A673 (cell line): ENCODE data around the gene COL2A1. TPM values are rescaled to one million over a fixed set of nuclear protein-coding genes. Genes with fewer than 3 reads are reported as not detected.

Experiments used
- BruUV-seq: library from RNA; stranded (reverse); fragments of 400-500 nt; replicated peaks from 2 replicates; lab custom pipeline; 2021; lab: Mats Ljungman, UMichigan
- CTCF ChIA-PET: fragments of 300-600 bp; sonication (Branson Sonifier 250); formaldehyde crosslinking; loops from one replicate; lab custom pipeline; 2022; ENCODE audit warnings: antibody characterized with exemption; lab: Charles Lee
- POLR2A ChIA-PET: fragments of 300-600 bp; sonication (Branson Sonifier 250); formaldehyde crosslinking; loops from one replicate; lab custom pipeline; 2022; ENCODE audit warnings: antibody characterized with exemption; ENCODE audit not compliant: low non-redundant PET; lab: Charles Lee
- DNase-seq: peaks from one replicate; pipeline ENCODE4 v3.0.0-alpha.2; 2015; ENCODE audit warnings: low spot score
- H3K27ac ChIP-seq: fragments of 200-600 bp; sonication (generic); 2 replicates; pipeline ENCODE4 v1.5.1; 2016; ENCODE audit warnings: mixed run types, low read depth, mild to moderate bottlenecking, mixed read lengths, antibody characterized with exemption, low read length; ENCODE audit not compliant: poor library complexity, severe bottlenecking
- H3K27me3 ChIP-seq: fragments of 200-600 bp; sonication (generic); replicated peaks from 2 replicates; pipeline ENCODE4 v1.6.1; 2017; ENCODE audit warnings: mixed run types, low read depth, mild to moderate bottlenecking, mixed read lengths, antibody characterized with exemption, low read length; ENCODE audit not compliant: insufficient read depth, poor library complexity
- H3K36me3 ChIP-seq: fragments of 200-600 bp; sonication (generic); 2 replicates; pipeline ENCODE4 v1.6.1; 2016; ENCODE audit warnings: mixed run types, mild to moderate bottlenecking, mixed read lengths, antibody characterized with exemption, low read length; ENCODE audit not compliant: insufficient read depth, poor library complexity, severe bottlenecking
- H3K4me1 ChIP-seq: fragments of 200-600 bp; sonication (generic); 2 replicates; pipeline ENCODE4 v1.6.1; 2017; ENCODE audit warnings: mixed run types, mild to moderate bottlenecking, mixed read lengths, antibody characterized with exemption, low read length; ENCODE audit not compliant: insufficient read depth, poor library complexity, severe bottlenecking
- H3K4me3 ChIP-seq: fragments of 200-600 bp; sonication (generic); 2 replicates; pipeline ENCODE4 v1.5.1; 2016; ENCODE audit warnings: low read depth, mixed run types, mild to moderate bottlenecking, mixed read lengths, low read length; ENCODE audit not compliant: poor library complexity, severe bottlenecking
- H3K9me3 ChIP-seq: fragments of 200-600 bp; sonication (generic); 2 replicates; pipeline ENCODE4 v1.6.1; 2016; ENCODE audit warnings: mixed run types, low read depth, mild to moderate bottlenecking, mixed read lengths, antibody characterized with exemption, low read length; ENCODE audit not compliant: poor library complexity, severe bottlenecking
- CTCF ChIP-seq: fragments of 300-800, 200-600 bp; sonication (generic); conservative IDR thresholded peaks from 2 replicates; pipeline ENCODE4 v1.5.1; 2017; ENCODE audit warnings: low read depth, mild to moderate bottlenecking, antibody characterized with exemption, low read length, moderate library complexity, mixed read lengths
- EZH2 ChIP-seq: fragments of 200-600 bp; sonication (generic); IDR thresholded peaks from 2 replicates; pipeline ENCODE4 v1.6.1; 2017; ENCODE audit warnings: borderline replicate concordance, low read depth, mild to moderate bottlenecking, mixed read lengths, antibody characterized with exemption, low read length; ENCODE audit not compliant: poor library complexity, severe bottlenecking
- intact Hi-C: fragments of 100-400 bp; cut with micrococcal nuclease; formaldehyde crosslinking; loops from one replicate; pipeline ENCODE4 v1.10.0; 2022; ENCODE audit not compliant: unreplicated experiment
- total RNA-seq: library from RNA; stranded (reverse); gene quantifications from 2 replicates; pipeline ENCODE4 v1.2.3, GENCODE V29; 2021

The COL2A1 gene
- total RNA-seq, 1 experiment from 2014 or later = 1.3 TPM

GRCh38 chr12:48038085-48038484, 33.8 kb upstream of the COL2A1 start:
- BruUV-seq = no TSS peak
- no peaks in the 10 kb centered on the region for H3K4me1 ChIP-seq
- no peaks in the 10 kb centered on the region for H3K27me3 ChIP-seq
- no peak overlapping the region for H3K4me3 ChIP-seq
- peaks cover 3% of the 10 kb centered on the region for H3K36me3 ChIP-seq
- no peak overlapping the region for H3K27ac ChIP-seq
- DNase-seq = no peak
- CTCF ChIA-PET = no interaction called here
- no peak for TF ChIP-seq CTCF
- no peak for TF ChIP-seq EZH2
- intact Hi-C loops = no loop called here
- POLR2A ChIA-PET = no interaction called here
- H3K9me3 ChIP-seq = no peaks in the 10 kb centered on the region

DNA sequence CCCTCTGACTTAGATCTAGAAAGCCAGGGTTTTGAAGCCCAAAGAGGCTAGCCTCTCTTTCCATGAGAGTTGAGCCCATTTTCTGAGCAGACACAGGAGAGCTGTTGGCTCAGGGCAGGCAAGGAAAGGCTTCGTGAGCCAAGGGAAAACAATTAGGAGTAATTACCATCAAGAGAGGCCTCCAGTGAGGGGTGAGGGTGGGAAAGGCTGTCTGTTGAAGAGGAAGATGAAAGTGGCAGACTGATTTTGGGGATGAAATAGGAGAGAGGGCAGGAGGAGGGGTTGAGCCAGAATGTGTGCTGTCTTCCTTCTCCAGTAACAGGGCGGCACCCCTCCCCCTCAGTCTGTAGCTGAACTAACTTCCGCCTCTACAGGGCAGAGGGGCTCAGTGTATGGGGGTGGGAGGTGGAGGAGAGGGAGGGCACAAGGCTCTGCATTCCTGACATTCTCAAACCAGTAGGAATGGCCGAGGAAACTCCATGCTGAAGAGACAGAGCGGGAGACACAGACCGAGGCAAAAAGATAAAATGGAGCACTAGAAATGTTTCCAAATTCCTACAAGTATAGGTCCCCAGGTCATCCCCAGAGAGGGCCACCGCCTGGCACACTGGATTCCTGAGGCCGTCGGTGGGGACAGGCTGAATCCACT, 33.1 kb upstream of the COL2A1 start:
- H3K27me3 ChIP-seq = no peaks in the 10 kb centered on the region
- TF ChIP-seq CTCF = no peak
- ChIA-PET POLR2A (no interaction called here), CTCF (no interaction called here)
- no peaks in the 10 kb centered on the region for H3K9me3 ChIP-seq
- no peaks in the 10 kb centered on the region for H3K36me3 ChIP-seq
- peak; percentile 11 for DNase-seq
- no TSS peak for BruUV-seq
- no peaks in the 10 kb centered on the region for H3K4me1 ChIP-seq
- no peak overlapping the region for H3K27ac ChIP-seq
- no peak overlapping the region for H3K4me3 ChIP-seq
- intact Hi-C loops = no loop called here

DNA sequence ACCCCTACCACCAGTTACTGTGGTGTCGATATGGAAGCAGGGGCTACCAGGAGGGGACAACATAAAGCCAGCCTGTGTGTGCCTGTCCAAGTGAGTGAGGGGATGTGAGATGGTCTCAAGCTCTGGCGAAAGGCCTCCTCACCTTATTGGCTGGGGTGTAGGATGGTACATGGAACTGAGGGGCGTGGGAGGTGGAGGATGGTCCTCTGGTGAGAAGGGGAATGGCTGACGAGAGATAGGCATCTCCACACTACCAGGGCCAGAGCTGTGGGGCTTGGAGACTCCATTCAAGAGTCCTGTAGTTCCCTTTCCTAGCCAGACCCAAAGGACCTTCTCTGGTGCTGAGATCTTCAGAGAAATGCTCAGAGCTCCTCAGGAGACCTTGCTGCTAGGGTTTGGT, 32.5 kb upstream of the COL2A1 start:
- Histone ChIP-seq H3K27me3 (no peaks in the 10 kb centered on the region), H3K4me3 (no peak overlapping the region), H3K27ac (no peak overlapping the region), H3K4me1 (no peaks in the 10 kb centered on the region), H3K9me3 (no peaks in the 10 kb centered on the region), H3K36me3 (no peaks in the 10 kb centered on the region)
- intact Hi-C loops = no loop called here
- ChIA-PET POLR2A (no interaction called here), CTCF (no interaction called here)
- no TSS peak for BruUV-seq
- no peak for DNase-seq
- TF ChIP-seq EZH2 (no peak), CTCF (no peak)
